ENCODE results near the gene EIF4G1. TPM values are rescaled to one million over a fixed set of nuclear protein-coding genes. Genes with fewer than 3 reads are reported as not detected.
A peak's percentile ranks its signal among the peaks of the same experiment; 100 is the strongest.

EIF4G1 gene
- total RNA-seq, 1 donor from 2014 or later = 137 TPM

- H4K20me1 ChIP-seq (ENCODE audit: low read depth) = peaks cover 79% of the 10 kb centered on the region
- H3K27me3 Mint-ChIP-seq (ENCODE audit: insufficient read depth, low read depth) = peaks cover 5% of the 10 kb centered on the region
- no peaks in the 10 kb centered on the region for H3K27me3 ChIP-seq
- no peak overlapping the region for H3K4me2 ChIP-seq
- no peaks in the 10 kb centered on the region for H3K36me3 ChIP-seq
- no peak overlapping the region for H3K4me3 ChIP-seq
- no peak for DNase-seq (ENCODE audit: low spot score)
- H3K4me1 Mint-ChIP-seq = peaks cover 36% of the 10 kb centered on the region
- H3K4me3 Mint-ChIP-seq = no peak overlapping the region
- H3K9me3 ChIP-seq (ENCODE audit: low read depth) = no peaks in the 10 kb centered on the region
- H3K4me1 ChIP-seq = peaks cover 33% of the 10 kb centered on the region
- H3K9me3 Mint-ChIP-seq = no peaks in the 10 kb centered on the region
- H2AFZ ChIP-seq (replicated peaks) = no peak overlapping the region
- peaks cover 37% of the 10 kb centered on the region for H3K79me2 ChIP-seq (ENCODE audit: low read depth)
- no peak overlapping the region for H3K27ac ChIP-seq
- H3F3A ChIP-seq (ENCODE audit: low read depth) = peaks cover 48% of the 10 kb centered on the region
- peaks cover 10% of the 10 kb centered on the region for H3K36me3 Mint-ChIP-seq
- TF ChIP-seq EZH2 (IDR thresholded peaks at IDR 0.05) (no peak), EZH2phosphoT487 (IDR thresholded peaks at IDR 0.05) (no peak)
- TF ChIP-seq, protein P1, sequence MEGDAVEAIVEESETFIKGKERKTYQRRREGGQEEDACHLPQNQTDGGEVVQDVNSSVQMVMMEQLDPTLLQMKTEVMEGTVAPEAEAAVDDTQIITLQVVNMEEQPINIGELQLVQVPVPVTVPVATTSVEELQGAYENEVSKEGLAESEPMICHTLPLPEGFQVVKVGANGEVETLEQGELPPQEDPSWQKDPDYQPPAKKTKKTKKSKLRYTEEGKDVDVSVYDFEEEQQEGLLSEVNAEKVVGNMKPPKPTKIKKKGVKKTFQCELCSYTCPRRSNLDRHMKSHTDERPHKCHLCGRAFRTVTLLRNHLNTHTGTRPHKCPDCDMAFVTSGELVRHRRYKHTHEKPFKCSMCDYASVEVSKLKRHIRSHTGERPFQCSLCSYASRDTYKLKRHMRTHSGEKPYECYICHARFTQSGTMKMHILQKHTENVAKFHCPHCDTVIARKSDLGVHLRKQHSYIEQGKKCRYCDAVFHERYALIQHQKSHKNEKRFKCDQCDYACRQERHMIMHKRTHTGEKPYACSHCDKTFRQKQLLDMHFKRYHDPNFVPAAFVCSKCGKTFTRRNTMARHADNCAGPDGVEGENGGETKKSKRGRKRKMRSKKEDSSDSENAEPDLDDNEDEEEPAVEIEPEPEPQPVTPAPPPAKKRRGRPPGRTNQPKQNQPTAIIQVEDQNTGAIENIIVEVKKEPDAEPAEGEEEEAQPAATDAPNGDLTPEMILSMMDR (IDR thresholded peaks at IDR 0.05) = no peak
- H3K27ac Mint-ChIP-seq = no peak overlapping the region
- no peak overlapping the region for H3K9ac ChIP-seq
These were observed 27.5 kb downstream of the EIF4G1 start for GRCh38 chr3:184341925-184342324.

GRCh38 chr3:184343200-184343876, 28.9 kb downstream of the EIF4G1 start:
- Mint-ChIP-seq H3K4me3 (peak overlapping the region; percentile 54), H3K27me3 (ENCODE audit: insufficient read depth, low read depth) (peaks cover 8% of the 10 kb centered on the region), H3K36me3 (peaks cover 12% of the 10 kb centered on the region), H3K27ac (no peak overlapping the region), H3K4me1 (peaks cover 33% of the 10 kb centered on the region), H3K9me3 (no peaks in the 10 kb centered on the region)
- Histone ChIP-seq H4K20me1 (ENCODE audit: low read depth) (peaks cover 65% of the 10 kb centered on the region), H2AFZ (replicated peaks) (no peak overlapping the region), H3F3A (ENCODE audit: low read depth) (peaks cover 35% of the 10 kb centered on the region), H3K4me2 (no peak overlapping the region), H3K4me1 (peaks cover 24% of the 10 kb centered on the region), H3K27ac (no peak overlapping the region), H3K9ac (no peak overlapping the region), H3K79me2 (ENCODE audit: low read depth) (peaks cover 22% of the 10 kb centered on the region), H3K27me3 (no peaks in the 10 kb centered on the region), H3K4me3 (no peak overlapping the region), H3K36me3 (no peaks in the 10 kb centered on the region), H3K9me3 (ENCODE audit: low read depth) (no peaks in the 10 kb centered on the region)
- no peak for TF ChIP-seq EZH2 (IDR thresholded peaks at IDR 0.05)
- TF ChIP-seq, protein P1 (IDR thresholded peaks at IDR 0.05) = no peak
- no peak for TF ChIP-seq EZH2phosphoT487 (IDR thresholded peaks at IDR 0.05)
- DNase-seq (ENCODE audit: low spot score) = no peak

DNA sequence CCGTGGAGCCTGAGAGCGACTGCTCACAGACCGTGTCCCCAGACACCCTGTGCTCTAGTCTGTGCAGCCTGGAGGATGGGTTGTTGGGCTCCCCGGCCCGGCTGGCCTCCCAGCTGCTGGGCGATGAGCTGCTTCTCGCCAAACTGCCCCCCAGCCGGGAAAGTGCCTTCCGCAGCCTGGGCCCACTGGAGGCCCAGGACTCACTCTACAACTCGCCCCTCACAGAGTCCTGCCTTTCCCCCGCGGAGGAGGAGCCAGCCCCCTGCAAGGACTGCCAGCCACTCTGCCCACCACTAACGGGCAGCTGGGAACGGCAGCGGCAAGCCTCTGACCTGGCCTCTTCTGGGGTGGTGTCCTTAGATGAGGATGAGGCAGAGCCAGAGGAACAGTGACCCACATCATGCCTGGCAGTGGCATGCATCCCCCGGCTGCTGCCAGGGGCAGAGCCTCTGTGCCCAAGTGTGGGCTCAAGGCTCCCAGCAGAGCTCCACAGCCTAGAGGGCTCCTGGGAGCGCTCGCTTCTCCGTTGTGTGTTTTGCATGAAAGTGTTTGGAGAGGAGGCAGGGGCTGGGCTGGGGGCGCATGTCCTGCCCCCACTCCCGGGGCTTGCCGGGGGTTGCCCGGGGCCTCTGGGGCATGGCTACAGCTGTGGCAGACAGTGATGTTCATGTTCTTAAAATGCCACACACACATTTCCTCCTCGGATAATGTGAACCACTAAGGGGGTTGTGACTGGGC, 30.3 kb downstream of the EIF4G1 start:
- no peak for TF ChIP-seq EZH2 (IDR thresholded peaks at IDR 0.05)
- no peak for TF ChIP-seq EZH2phosphoT487 (IDR thresholded peaks at IDR 0.05)

More for the DNA sequence above, 30.3 kb downstream of the EIF4G1 start:
- Histone ChIP-seq H3K4me2 (peak overlapping the region; percentile 59), H3K79me2 (ENCODE audit: low read depth) (peaks cover 12% of the 10 kb centered on the region), H2AFZ (replicated peaks) (no peak overlapping the region), H3K4me1 (peaks cover 16% of the 10 kb centered on the region), H3K27me3 (no peaks in the 10 kb centered on the region), H3K27ac (peak overlapping the region; percentile 71), H3K9ac (no peak overlapping the region), H3K9me3 (ENCODE audit: low read depth) (no peaks in the 10 kb centered on the region), H3F3A (ENCODE audit: low read depth) (peaks cover 33% of the 10 kb centered on the region), H3K36me3 (no peaks in the 10 kb centered on the region), H4K20me1 (ENCODE audit: low read depth) (peaks cover 55% of the 10 kb centered on the region), H3K4me3 (no peak overlapping the region)
- no peaks in the 10 kb centered on the region for H3K9me3 Mint-ChIP-seq
- no peak overlapping the region for H3K4me3 Mint-ChIP-seq
- DNase-seq (ENCODE audit: low spot score) = no peak
- H3K27ac Mint-ChIP-seq = no peak overlapping the region
- H3K4me1 Mint-ChIP-seq = peaks cover 33% of the 10 kb centered on the region
- peaks cover 9% of the 10 kb centered on the region for H3K36me3 Mint-ChIP-seq
- H3K27me3 Mint-ChIP-seq (ENCODE audit: insufficient read depth, low read depth) = peaks cover 5% of the 10 kb centered on the region

Data from neural progenitor cell (in vitro differentiated cells).